HS-5 (cell line): ENCODE measurements around the gene RNU5B-1.
"Not testable (repeated sequence)": the region's sequence is repeated elsewhere in the genome, so short reads cannot be mapped to it uniquely, and the experiment has no call there.

Experiments
- DNase-seq: peaks from one replicate; pipeline ENCODE4 v3.0.0-alpha.2; 2012; ENCODE audit warnings: low read depth

Gene RNU5B-1

DNA sequence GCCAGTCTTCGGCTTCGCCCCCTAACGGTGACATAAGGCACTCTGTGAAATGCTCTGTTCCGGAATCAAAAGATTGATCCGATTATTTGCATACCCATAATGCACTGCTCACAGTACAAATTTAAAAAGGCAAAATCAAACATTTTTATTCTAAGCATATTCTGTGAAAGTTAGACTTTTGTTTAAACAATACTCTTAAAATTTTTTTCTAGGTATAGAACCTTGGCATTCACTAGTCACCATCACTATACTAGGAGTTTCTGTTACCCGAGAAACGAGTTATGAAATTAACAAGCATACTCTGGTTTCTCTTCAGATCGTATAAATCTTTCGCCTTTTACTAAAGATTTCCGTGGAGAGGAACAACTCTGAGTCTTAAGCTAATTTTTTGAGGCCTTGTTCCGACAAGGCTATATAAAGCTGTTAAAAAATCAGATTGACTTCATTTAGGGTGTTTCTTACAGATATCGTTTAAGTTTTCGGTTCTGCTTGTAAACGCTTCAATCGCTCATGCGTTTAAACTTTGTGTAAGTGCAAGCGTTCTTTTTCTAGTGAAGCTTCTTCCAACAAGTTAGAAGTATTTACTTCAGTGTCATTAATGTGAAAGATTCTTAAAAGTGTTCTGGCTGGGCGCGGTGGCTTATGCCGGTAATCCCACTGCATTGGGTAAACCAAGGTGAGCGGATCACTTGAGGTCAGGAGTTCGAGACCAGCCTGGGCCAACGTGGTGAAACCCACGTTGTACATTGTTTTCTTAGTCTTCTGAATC is at the start of gene RNU5B-1:
TSS of gene RNU5B-1 (plus strand) at position 297 of the 769 bp plus-strand sequence.
- DNase-seq: peak; percentile 95

DNA sequence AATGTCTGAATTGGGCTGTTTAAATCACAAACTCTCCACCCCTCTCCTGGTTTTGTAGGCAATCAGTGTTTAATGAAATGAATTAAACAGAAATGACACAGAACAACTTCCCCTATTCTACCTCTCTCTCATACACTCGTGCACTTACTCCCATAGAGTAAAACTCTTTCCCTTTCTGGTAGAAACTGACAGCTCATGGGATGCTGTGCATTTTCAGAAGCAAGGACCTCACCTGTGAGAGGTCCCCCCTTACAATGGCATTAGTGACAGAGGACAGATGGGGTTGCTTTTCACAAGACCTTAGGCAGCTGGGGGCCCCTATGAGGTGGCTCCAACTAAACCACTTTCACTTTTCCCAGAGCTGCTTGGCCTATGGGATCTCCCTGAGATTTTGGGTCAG is 49.7 kb upstream of the RNU5B-1 start:
- no peak for DNase-seq

DNA sequence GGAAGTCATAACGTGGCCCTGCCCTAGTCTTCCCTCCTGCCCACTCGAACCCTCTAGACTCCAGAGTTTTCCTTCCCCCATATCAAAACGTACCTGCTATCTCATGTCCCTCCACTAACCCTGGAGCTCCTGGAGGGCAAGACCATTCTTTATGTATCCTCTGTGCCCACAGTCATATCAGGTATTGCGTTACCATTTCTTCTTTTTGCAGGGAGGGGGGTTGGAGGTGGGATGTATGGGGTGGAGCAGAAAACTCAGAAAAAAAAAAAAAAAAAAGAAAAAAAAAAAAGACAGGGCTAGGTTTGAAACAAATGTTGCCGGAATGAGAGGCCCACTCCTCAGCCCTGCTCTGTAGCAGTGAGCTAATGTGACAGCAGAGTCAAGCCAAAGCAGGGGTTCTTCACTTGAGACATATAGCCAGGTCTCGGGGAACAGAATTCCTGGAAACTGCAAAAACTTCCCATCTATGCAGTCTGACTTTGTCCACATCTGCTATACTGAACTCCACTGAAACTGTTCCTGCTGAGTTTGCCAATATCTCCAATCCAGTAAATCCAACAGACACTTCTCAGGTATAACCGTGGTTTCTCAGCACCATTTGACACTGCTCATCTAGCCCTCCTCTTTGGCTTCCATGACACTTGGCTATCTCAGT is 48.9 kb upstream of the RNU5B-1 start:
- DNase-seq: no peak

DNA sequence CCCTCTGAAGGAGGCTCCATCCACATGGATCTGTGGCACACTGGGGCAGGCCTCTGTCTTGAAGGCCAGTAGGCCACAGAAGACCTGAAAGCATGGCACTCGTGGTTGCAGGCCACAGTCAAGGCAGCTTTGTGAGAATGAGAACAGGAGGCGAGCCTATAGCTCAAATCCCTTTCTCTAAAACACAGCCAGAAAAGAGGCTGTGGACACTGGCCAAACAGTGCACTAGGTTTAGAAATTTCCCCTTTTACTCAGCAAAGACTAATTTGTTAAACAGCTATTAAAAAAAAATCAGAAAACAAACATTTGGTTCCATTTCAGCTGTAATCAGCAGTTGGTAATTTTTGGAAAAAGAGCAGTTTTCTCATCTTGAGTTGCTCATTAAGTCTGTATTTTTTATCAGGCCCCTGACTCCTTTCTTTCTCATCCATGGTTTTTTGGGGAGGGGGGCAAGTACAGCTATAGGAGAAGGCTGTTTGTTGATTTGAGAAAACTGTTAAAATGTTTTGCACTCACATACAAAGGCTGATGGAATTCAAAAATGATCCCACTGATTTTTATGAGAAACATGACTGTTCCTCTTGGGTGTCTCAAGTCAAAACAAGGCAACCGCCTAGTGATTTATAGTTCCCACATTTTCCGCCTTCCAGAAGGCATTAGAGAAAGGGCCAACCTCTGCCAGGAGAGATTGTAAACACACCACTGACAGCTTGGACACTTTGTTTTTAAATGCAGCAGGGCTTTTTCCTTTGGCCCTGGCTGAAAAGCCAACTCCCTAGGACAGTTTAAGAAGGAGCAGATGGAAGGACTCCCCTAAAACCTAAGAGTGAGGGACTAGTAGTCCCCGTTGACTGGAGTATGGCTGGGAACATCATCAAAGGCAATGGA is 45.9 kb upstream of the RNU5B-1 start:
- no peak for DNase-seq

DNA sequence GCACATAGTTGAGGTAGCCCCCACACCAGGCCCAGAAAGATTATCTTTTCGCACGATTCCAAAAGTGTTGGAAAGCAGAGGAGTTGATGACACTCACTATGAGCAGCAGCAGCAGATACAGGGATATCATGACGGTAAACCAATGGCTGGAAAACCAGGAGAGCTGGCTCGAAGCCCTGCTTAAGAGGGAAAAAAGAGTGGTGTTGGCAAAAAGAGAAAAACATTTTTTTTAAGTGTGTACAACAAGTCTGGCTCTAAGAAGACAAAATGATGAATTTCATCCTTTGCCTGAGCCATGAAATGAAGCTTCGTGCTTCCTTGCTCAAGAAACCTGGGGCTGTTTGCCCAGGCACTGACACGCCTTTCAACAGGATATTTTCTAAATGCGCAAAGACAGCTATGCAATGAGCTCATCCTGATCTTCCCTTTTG is 45.1 kb upstream of the RNU5B-1 start:
- no peak for DNase-seq

DNA sequence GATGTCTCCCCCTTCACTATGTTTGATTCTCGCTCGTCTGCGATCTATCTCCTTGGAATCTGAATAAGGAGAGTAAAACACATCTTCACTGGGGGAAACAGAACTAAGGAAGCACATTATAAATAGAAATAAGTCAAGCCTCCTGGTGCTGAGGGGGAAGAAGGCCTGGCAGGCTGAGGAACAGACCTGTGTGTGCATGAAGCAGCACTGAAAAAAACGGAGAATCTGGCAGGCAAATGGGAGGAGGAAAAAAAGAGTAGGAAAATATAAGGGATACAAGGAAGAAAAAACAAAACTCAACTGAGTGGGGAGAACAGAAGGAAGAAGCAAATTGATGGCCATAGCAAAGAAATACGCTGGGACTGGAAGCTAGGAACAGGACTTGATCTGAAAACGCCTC is 43.5 kb upstream of the RNU5B-1 start:
- DNase-seq: no peak

DNA sequence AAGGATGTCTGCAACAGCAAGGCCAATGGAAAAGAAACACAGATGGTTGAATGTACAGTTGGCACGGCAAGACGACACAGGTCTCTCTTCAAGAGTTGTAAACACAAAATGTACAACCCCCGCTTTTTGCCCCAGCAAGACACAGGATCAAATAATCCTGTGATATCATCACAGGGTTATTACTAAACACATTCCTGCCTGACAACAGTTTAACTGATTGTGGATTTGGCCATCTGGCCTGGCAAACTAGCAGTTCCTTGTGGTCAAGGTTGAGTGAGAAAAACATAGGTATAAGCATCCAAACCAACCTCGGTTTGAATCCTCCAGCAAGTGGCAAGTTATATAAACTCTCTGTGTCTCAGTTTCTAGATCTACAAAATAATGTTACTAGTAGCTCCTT is 41.2 kb upstream of the RNU5B-1 start:
- DNase-seq: no peak

DNA sequence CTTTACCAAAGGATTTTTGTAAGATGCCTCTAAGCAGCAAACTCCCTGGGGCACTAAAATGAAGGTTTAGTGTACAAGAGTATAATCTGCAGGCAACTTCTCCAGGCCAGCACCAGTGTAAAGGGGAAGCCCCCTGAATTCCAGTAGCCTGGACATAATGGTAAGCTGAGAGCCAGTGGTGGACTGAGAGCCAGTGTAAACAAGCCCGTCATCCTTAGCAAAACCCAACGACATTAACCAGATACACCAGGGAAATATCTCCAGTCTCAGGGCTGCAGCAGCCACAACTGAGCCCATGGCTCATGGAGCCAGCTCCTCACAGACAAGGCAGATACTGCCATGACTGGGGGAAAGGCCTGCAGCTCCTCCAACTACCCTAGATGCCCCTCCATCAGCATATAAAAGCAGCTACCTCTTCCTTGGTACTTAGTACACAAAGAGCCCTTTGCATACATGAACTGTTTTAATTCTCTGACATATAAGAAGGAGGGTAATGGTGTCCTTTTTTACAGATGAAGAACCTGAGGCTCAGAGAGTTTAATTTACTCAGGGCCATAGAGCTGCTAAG is 39.5 kb upstream of the RNU5B-1 start:
- no peak for DNase-seq

DNA sequence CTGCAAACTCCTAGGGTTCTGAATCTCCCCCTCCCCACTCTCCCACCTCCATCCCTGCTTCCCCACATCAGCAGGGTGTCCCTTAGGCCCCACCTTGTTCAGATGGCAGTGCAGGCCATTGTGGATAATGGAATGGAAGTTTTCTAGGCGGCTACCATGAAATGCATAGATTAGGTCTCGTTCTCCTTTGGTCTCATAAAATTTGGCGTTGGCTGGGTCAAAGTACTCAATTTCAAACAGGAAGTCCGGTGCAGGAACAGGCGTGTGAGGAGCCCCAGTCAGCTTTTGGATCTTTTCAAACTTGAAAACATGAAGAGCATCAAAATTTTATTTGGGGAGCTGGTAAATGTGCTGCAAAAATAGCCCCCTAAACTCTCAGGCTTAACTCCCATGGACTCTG is 38.0 kb upstream of the RNU5B-1 start:
- no peak for DNase-seq

DNA sequence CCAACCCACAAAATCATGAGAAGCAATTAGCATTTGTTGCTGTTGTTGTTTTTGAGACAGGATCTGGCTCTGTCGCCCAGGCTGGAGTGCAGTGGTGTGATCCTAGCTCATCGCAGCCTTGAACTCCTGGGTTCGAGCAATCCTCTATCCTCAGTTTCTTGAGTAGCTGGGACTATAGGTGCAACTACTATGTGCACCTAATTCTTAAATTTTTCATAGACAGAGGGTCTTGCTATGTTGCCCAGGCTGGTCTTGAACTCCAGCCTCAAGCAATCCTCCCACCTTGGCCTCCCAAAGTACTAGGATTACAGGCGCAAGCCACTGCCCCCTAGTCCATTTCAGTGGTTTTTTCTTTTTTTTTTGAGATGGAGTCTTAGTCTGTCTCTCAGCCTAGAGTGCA is 36.1 kb upstream of the RNU5B-1 start:
- no peak for DNase-seq

DNA sequence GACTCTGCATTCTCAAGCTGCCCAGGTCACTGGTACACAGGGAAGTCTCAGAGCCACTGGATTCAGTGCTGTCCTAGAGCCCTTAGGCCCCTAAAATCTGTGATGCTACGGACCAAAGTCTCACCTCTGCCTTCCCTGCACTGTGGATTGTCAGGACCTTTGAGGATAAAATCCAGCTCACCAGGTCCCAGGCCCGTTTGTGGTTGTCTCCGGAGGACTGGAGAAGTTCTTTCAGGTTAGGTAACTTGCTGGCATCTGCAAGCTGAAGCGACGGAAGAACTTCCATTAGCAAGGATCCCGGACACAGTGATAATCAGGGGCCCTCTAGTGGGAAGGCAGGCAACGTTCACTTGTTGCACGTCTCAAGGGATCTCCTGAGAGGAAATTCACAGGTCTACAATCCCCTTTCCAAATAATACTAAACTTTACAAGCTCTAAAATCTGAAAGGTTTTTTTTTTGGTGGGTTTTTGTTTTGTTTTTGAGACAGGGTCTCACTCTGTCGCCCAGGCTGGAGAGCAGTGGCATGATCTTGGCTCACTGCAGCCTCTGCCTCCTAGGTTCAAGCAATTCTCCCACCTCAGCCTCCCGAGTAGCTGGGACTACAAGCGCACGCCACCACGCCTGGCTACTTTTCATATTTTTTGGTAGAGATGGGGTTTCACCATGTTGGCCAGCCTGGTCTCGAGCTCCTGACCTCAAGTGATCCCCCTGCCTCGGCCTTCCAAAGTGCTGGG is 33.5 kb upstream of the RNU5B-1 start:
- DNase-seq: not testable (repeated sequence)

DNA sequence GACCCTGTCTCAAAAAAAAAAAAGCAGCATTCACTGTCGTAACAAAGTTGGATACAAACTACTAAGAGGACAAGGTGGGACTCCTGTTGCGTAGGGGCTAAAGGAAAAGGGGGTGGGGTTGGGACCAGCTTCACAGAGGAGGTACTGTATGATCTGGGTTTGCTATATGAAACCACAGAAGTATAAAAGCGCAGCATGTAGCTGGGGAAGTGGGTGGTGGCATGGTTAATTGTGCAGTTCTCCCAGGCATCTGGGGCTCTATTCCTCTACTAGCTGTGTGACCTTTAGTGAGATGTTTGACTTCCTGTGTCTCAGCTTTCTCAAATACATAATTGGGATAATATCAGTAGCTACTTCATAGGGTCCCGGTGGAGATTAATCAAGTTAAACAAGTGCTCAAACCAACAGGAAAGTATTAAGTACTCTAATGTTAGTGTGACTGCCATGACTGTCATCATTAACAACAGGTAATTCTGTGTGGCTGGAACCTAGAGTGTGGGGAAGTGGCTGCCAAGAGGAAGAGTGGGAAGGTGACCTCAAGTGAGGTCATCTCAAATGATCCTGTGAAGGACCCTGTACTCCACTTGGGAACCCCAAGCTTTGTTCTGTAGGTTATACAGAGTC is 29.3 kb upstream of the RNU5B-1 start:
- DNase-seq: no peak

DNA sequence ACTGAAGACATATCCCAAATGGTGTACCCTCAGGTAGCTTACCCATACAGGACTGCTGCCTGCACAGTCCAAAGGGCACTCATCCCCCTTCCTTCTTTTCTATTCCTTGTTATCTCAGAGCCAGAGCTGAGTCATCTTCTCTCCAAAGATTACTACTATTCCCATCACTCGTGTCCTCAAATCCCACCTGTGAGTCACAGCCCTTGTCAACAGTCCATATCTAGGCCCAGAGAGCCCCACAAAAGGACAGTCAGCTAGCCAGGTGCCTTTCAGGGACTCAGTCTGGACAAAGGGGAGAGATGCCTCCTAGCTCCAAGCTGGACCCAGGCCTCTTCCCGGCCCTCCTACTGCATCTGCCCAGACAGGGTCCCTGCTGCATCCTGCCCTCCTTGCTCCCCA is 28.8 kb upstream of the RNU5B-1 start:
- DNase-seq: no peak

DNA sequence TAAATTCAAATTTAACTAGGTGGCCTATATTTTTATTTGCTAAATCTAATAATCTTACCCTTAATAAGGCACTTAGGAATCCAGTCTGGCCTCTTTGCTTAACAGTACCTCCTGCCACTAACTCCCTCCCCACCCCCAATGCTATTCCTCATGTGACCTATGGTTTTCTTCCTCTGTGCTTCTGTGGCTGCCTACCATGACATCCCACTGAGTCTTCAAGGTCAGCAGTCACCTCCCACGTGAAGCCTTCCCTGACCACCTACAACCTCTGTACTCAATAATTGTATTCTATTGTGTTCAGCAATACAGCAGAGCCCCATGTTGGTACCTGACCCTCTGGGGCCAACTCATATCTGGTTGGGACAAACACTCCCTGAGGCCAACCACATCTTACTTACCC is 27.5 kb upstream of the RNU5B-1 start:
- DNase-seq: no peak

DNA sequence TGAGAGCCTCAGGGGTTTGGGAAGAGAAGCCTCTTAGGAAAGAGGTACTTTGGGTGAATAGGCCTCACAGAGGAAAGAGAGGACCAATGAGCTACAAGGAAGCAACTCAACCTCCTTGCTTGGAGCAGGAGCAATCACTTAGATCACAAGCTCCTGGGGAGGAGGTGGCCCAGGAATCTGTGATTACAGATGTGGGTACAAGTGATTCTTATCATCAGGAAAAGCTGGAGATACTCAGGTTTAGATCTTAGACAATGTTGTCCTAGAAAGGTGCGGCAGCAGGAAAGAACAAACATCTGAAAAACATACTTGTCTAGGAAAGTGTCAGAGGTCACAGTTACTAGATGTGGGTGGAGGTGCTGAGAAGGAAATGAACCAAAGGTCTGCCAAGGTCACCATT is 26.0 kb upstream of the RNU5B-1 start:
- no peak for DNase-seq

DNA sequence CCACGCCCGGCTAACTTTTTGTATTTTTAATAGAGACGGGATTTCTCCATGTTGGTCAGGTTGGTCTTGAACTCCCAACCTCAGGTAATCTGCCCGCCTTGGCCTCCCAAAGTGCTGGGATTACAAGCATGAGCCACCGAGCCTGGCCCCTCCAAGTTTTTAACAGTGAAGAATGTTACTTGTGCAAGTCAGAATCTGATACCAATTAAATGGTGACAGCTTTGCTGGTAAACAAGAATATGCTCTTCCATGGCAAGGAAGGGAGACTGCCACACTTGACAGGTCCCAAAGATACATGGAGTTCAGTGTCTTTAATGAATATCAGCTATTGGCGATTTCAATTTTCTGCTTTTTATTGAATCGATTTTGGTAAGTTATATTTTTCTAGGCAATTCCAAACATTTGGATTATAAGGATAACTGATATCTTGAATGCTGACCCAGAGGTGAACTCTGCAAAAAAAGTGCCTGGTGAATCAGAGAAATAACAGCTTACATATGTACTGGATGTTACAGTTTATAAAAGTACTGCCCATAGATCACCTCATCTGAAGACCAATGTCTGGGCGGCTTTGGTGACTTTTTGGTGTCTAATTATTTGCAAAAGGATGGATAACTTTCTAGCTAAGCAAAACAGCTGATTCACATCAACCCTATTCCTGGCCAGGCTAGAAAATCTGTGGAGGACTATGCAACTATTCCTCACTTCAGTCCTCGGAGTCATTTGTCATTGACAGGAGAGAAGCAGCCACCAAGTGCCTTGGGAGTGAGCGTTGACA is 19.0 kb upstream of the RNU5B-1 start:
- DNase-seq: peak; percentile 32

DNA sequence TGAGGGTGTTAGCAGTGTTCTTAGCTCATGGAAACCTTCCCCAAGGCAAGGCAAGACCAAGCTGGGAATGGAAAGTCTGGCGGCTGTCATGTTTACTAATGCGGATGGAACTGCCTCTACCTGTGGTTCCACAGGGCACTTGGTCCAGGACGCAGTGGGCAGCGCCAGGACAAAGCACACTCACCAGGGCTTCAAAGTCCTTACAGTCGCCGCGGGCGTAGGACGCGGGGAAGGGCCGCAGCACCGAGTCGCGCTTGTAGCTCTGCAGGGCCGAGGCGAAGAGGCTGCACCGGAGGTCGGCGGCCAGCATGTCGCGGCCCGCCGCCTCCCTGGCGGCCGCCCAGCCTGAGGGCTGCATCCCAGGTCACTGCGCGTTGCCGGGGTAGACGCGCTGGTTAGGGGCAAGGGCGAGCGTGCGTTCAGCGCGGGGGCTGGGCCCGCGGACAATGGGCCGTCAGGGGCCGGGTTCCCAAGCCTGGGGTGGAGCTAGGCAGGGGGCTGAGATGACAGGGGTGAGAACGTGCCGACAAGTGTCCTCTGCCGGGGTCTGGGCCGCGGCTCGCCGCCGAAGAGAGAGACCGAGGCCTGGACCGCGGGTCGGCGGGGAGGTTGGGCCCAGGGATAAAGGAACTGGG is 18.3 kb upstream of the RNU5B-1 start:
- no peak for DNase-seq

DNA sequence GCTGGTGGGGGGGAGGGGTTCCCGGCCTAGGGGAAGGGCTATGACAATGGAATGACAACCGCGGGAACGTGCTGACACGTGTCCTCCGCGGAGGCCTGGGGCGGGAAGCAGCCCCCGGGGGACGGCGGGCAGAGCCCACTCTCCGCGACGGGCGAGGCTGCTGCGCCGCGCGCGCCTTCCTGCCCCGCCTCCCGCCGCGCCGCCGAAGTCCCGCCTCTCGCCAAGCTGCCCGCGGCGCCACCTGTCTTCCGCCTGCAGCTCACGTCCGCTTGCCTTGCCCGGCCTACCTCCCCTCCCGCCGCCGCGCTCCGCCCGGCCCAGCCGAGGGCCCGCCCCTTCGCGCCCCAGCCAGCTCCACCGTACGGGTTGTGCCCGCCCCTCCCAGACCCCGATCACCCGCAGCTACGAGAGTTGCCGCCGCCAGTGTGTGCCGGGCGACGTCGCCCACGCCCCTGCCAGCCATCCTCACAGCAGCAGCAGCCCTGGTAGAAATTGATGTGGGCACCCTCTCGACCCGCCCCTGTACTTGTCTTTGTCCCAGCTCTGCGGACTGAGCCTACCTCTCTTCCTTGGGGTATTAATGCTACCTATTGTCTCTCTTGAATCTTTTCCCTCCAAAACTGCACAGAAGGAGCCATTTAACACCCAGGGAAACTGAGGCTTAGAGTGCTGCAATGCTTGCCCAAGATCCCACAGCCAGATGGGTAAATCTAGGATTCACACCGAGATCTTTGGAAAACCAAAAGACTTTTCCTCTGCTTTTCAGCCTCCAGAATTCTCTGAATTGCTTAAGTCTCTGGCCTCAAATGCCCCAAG is 17.6 kb upstream of the RNU5B-1 start, which contains the start of gene PARP16:
TSS of gene PARP16 (minus strand) at position 180 of the 816 bp plus-strand sequence. CDS start 457 bp downstream, outside the sequence.
- peak; percentile 43 for DNase-seq

DNA sequence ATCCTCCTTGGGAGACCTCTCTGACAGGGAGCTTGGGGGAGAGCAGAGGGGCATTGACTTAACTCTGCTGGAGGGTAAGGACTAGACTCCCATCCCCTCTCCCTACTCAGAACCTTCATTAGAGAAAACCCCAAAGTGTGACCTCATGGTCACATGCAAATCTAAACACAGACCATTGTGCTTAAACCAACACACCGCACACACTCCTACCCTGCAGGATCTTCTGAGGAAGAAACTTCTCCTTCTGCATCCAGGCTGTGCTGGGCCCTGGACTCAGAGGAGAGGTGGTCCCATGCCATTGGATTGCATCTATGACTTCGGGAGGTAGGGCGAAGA is 17.0 kb upstream of the RNU5B-1 start:
- DNase-seq: no peak
